Left cardiac atrium (tissue), 4 donors: Measurements from ENCODE around the gene RENBP. TPM values are rescaled to one million over a fixed set of nuclear protein-coding genes. Genes with fewer than 3 reads are reported as not detected.
A peak's percentile ranks its signal among the peaks of the same experiment; 100 is the strongest.

Source experiments
- ATAC-seq, 2 donors: fragments of 200-7000 bp; cut with Tn5 transposase; one replicate each; pipeline ENCODE4 v1.9.1; 2020; ENCODE audit warnings: mild to moderate bottlenecking in 2 of 2, moderate library complexity in 2 of 2
- DNase-seq: peaks from one replicate; pipeline ENCODE4 v3.0.0-alpha.2; 2020
- intact Hi-C, 2 donors: fragments of 100-400 bp; cut with DNase I; formaldehyde crosslinking; loops; one replicate each; pipeline versions ENCODE4 v1.14.1 to v1.15.1; 2022 to 2023
- total RNA-seq, 2 donors: library from RNA; stranded (reverse); fragmentation: NEBNext Ultra II Directional; extraction: Animal tissue kit (Norgen Biotek cat#: 25700); gene quantifications; one replicate each; pipeline ENCODE4 v1.2.1, GENCODE V29; 2021
- donor health status: DM: no; HTN: yes; CAD: no.
- donor health status: DM: no; HTN: yes; CAD: no; lungs with severe emphysema.
- donor health status: DM: yes; HTN: yes; CAD: no.
- donor health status: Dilated cardiomyopathy.

Gene RENBP
- total RNA-seq, 2 donors from 2014 or later = 14.7 to 14.8 TPM

GRCh38 chrX:153971450-153972367 lies 27.3 kb upstream of the RENBP start, which contains the start of gene HCFC1:
TSS of gene HCFC1 (minus strand) at chrX:153971818. CDS start at chrX:153970840, 978 bp downstream.
- ATAC-seq (peak; percentile 74 to 77), DNase-seq (peak; percentile 94)
- intact Hi-C loops = no loop called here

- DNase-seq = peak; percentile 92
- ATAC-seq = peak; percentile 75 to 82
- intact Hi-C loops = no loop called here
These were observed 26.6 kb upstream of the RENBP start for GRCh38 chrX:153971124-153971449.

GRCh38 chrX:153970357-153971123 lies 26.1 kb upstream of the RENBP start:
- intact Hi-C loops = no loop called here
- ATAC-seq = peak; percentile 14 to 21
- DNase-seq = no peak

- DNase-seq = no peak
- intact Hi-C loops = no loop called here
- no peak for ATAC-seq
These were observed 25.5 kb upstream of the RENBP start for GRCh38 chrX:153969904-153970356.

GRCh38 chrX:153969125-153969903 lies 24.9 kb upstream of the RENBP start:
- DNase-seq = no peak
- intact Hi-C loops = no loop called here
- ATAC-seq = no peak

GRCh38 chrX:153968754-153969124 lies 24.3 kb upstream of the RENBP start:
- DNase-seq (no peak), ATAC-seq (no peak)
- intact Hi-C loops = no loop called here

- ATAC-seq = no peak
- intact Hi-C loops = no loop called here
- DNase-seq = no peak
These were observed 23.8 kb upstream of the RENBP start for GRCh38 chrX:153968255-153968654.

- intact Hi-C loops = no loop called here
- DNase-seq (no peak), ATAC-seq (no peak)
These were observed 23.2 kb upstream of the RENBP start for GRCh38 chrX:153967536-153968224.

GRCh38 chrX:153966841-153967535 lies 22.5 kb upstream of the RENBP start:
- no peak for ATAC-seq
- DNase-seq = no peak
- intact Hi-C loops = no loop called here

GRCh38 chrX:153966283-153966688 lies 21.8 kb upstream of the RENBP start:
- ATAC-seq = no peak
- intact Hi-C loops = no loop called here
- no peak for DNase-seq

GRCh38 chrX:153965406-153965805 lies 21.0 kb upstream of the RENBP start:
- intact Hi-C loops = no loop called here
- no peak for ATAC-seq

GRCh38 chrX:153964105-153964504 lies 19.7 kb upstream of the RENBP start:
- DNase-seq (no peak), ATAC-seq (no peak)
- intact Hi-C loops = no loop called here

More at GRCh38 chrX:153965406-153965805, 21.0 kb upstream of the RENBP start:
- no peak for DNase-seq

- intact Hi-C loops = no loop called here
- no peak for DNase-seq
- no peak for ATAC-seq
These were observed 19.1 kb upstream of the RENBP start for GRCh38 chrX:153963546-153963945.

- intact Hi-C loops = no loop called here
- no peak for DNase-seq
- ATAC-seq = no peak
These were observed 16.8 kb upstream of the RENBP start for GRCh38 chrX:153961292-153961691.

- no peak for ATAC-seq
- intact Hi-C loops = no loop called here
These were observed 16.3 kb upstream of the RENBP start for GRCh38 chrX:153960786-153961185.

GRCh38 chrX:153960077-153960476 lies 15.6 kb upstream of the RENBP start:
- DNase-seq (no peak), ATAC-seq (no peak)
- intact Hi-C loops = no loop called here

More at GRCh38 chrX:153960786-153961185, 16.3 kb upstream of the RENBP start:
- no peak for DNase-seq

- intact Hi-C loops = loop anchor here (5.0 to 10.0 kb wide), 2 partner anchors 197 to 1005 kb away; partner anchors contain the start of gene PLXNB3 (in 1 of the 2)
- DNase-seq = no peak
These were observed 15.2 kb upstream of the RENBP start for GRCh38 chrX:153959649-153960048.

GRCh38 chrX:153958605-153959004 lies 14.2 kb upstream of the RENBP start:
- intact Hi-C loops = loop anchor here (5.0 to 10.0 kb wide), 2 partner anchors 196 to 1004 kb away; partner anchors contain the start of gene PLXNB3 (in 1 of the 2)
- ATAC-seq = no peak
- no peak for DNase-seq

More at GRCh38 chrX:153959649-153960048, 15.2 kb upstream of the RENBP start:
- ATAC-seq = no peak
